PC-3 (cell line): ENCODE results near the gene MCF2L2. TPM values are rescaled to one million over a fixed set of nuclear protein-coding genes. Genes with fewer than 3 reads are reported as not detected.

Source experiments
- ATAC-seq: fragments of 200-7000 bp; cut with Tn5 transposase; 2 replicates; pipeline ENCODE4 v1.9.1; 2020; ENCODE audit warnings: mild to moderate bottlenecking, moderate library complexity
- BruUV-seq: library from RNA; stranded (reverse); fragments of 400-500 nt; replicated peaks from 2 replicates; lab custom pipeline; 2021; lab: Mats Ljungman, UMichigan
- CTCF ChIA-PET: fragments of 300-600 bp; sonication (Branson Sonifier 250); formaldehyde crosslinking; loops from one replicate; lab custom pipeline; 2022; ENCODE audit warnings: antibody characterized with exemption; lab: Charles Lee
- POLR2A ChIA-PET: fragments of 300-600 bp; sonication (Branson Sonifier 250); formaldehyde crosslinking; loops from one replicate; lab custom pipeline; 2022; ENCODE audit warnings: antibody characterized with exemption; ENCODE audit not compliant: unreplicated experiment; lab: Charles Lee
- DNase-seq: peaks from one replicate; pipeline ENCODE4 v3.0.0-alpha.2; 2015
- H2AFZ ChIP-seq: fragments of 300-600 bp; sonication (generic); 2 replicates; pipeline ENCODE4 v1.6.0; 2016; ENCODE audit warnings: antibody characterized with exemption, low read length
- H3F3A ChIP-seq: fragments of 300-600 bp; sonication (generic); one replicate; pipeline ENCODE4 v1.6.0; 2017; ENCODE audit warnings: antibody characterized with exemption, low read length, control low read depth, mild to moderate bottlenecking; ENCODE audit not compliant: unreplicated experiment
- H3K27ac ChIP-seq: fragments of 300-600 bp; sonication (generic); 2 replicates; pipeline ENCODE4 v1.5.1; 2016; ENCODE audit warnings: mild to moderate bottlenecking, low read length
- H3K27me3 ChIP-seq: fragments of 300-600 bp; sonication (generic); 2 replicates; pipeline ENCODE4 v1.6.1; 2016; ENCODE audit warnings: low read length, mixed read lengths
- H3K36me3 ChIP-seq: fragments of 300-600 bp; sonication (generic); 2 replicates; pipeline ENCODE4 v1.6.1; 2016; ENCODE audit warnings: low read depth, mixed run types, low read length, mixed read lengths
- H3K4me1 ChIP-seq: fragments of 300-600 bp; sonication (generic); 2 replicates; pipeline ENCODE4 v1.5.1; 2016; ENCODE audit warnings: low read length; ENCODE audit not compliant: insufficient read depth
- H3K4me2 ChIP-seq: fragments of 300-600 bp; sonication (generic); 2 replicates; pipeline ENCODE4 v1.6.0; 2016; ENCODE audit warnings: low read length
- H3K4me3 ChIP-seq: fragments of 300-600 bp; sonication (generic); 2 replicates; pipeline ENCODE4 v1.5.1; 2016; ENCODE audit warnings: mild to moderate bottlenecking, low read length, mixed read lengths
- H3K79me2 ChIP-seq: fragments of 300-600 bp; sonication (generic); 2 replicates; pipeline ENCODE4 v1.6.1; 2017; ENCODE audit warnings: low read length, mixed read lengths
- H3K9ac ChIP-seq: fragments of 300-600 bp; sonication (generic); 2 replicates; pipeline ENCODE4 v1.6.0; 2016; ENCODE audit warnings: mild to moderate bottlenecking, low read length
- H3K9me2 ChIP-seq: fragments of 300-600 bp; sonication (generic); replicated peaks from 2 replicates; pipeline ENCODE4 v1.6.1; 2016; ENCODE audit warnings: mixed run types, low read length, mixed read lengths
- H3K9me3 ChIP-seq: fragments of 300-600 bp; sonication (generic); 2 replicates; pipeline ENCODE4 v1.6.1; 2016; ENCODE audit warnings: low read length, mixed read lengths
- H4K20me1 ChIP-seq: fragments of 300-600 bp; sonication (generic); 2 replicates; pipeline ENCODE4 v1.6.1; 2016; ENCODE audit warnings: low read length, mixed read lengths
- EZH2 ChIP-seq: fragments of 300-600 bp; sonication (generic); IDR thresholded peaks from one replicate; pipeline ENCODE4 v1.6.1; 2017; ENCODE audit warnings: antibody characterized with exemption, mild to moderate bottlenecking, low read length; ENCODE audit not compliant: unreplicated experiment
- EZH2phosphoT487 ChIP-seq: fragments of 300-600 bp; sonication (generic); IDR thresholded peaks from 2 replicates; pipeline ENCODE4 v1.6.1; 2018; ENCODE audit warnings: mild to moderate bottlenecking, antibody characterized with exemption, low read length, borderline replicate concordance
- intact Hi-C: fragments of 100-400 bp; cut with micrococcal nuclease; formaldehyde crosslinking; loops from 2 replicates; pipeline ENCODE4 v1.9.0; 2023
- total RNA-seq: library from RNA; depleted of rRNA; stranded (reverse); fragments of >200 nt; gene quantifications from 2 replicates; pipeline ENCODE4 v1.2.3, GENCODE V29; 2014
- TF ChIP-seq, protein P1 (sequence below): fragments of 300-600 bp; sonication (generic); conservative IDR thresholded peaks from 2 replicates; pipeline ENCODE4 v1.5.1; 2017; ENCODE audit warnings: antibody characterized with exemption, low read depth, mild to moderate bottlenecking, low read length

Gene MCF2L2
- total RNA-seq, 1 experiment from 2014 or later, result 3.6 TPM

DNA sequence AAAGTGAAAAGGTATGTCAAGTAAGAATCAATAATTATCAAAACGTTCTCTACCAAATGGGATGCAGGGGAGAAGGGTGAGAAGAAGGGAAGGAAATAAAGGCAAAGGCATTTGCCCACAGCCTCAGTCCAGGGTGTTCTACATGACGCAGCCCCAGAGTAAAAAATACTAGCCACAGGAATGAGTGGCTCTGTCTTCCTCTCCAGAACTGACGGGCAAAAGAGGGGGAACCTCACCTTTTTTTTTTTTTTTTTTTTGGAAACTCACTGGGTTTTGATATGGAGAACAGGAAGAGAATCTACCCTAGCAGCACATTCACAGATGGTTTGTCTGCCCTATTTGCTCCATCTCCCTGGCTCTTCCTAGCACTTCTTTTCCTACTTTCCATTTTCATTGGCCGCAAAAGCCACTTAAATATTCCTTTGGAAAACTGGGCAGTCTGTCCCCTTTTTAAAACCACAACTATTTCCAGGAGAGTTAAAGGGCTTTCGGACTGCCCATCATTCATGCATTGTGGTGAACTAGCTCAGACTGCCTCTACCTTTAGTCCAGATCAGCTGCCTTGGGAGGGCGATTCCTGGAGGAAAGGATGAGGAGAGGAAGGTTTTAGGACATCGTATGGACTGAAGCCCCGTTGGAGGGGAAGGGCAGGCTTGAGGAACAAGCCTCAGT lies 147.2 kb downstream of the MCF2L2 start:
- no peaks in the 10 kb centered on the region for H3K9me2 ChIP-seq
- CTCF ChIA-PET, result no interaction called here
- DNase-seq, result no peak
- peaks cover 55% of the 10 kb centered on the region for H3K4me1 ChIP-seq
- no peak overlapping the region for H2AFZ ChIP-seq
- no peaks in the 10 kb centered on the region for H4K20me1 ChIP-seq
- H3K9ac ChIP-seq, result no peak overlapping the region
- H3K4me3 ChIP-seq, result no peak overlapping the region
- POLR2A ChIA-PET, result interaction anchor here (0.7 kb wide), 1 partner anchor 88 kb away, joined by 3 read pairs; no protein-coding TSS in a partner anchor
- H3K27me3 ChIP-seq, result no peaks in the 10 kb centered on the region
- no peaks in the 10 kb centered on the region for H3K36me3 ChIP-seq
- H3K4me2 ChIP-seq, result no peak overlapping the region
- peaks cover 7% of the 10 kb centered on the region for H3F3A ChIP-seq
- H3K9me3 ChIP-seq, result no peaks in the 10 kb centered on the region
- intact Hi-C loops, result no loop called here
- BruUV-seq, result no TSS peak
- H3K79me2 ChIP-seq, result peaks cover 7% of the 10 kb centered on the region
- ATAC-seq, result no peak
- no peak for TF ChIP-seq EZH2phosphoT487
- TF ChIP-seq, protein P1, sequence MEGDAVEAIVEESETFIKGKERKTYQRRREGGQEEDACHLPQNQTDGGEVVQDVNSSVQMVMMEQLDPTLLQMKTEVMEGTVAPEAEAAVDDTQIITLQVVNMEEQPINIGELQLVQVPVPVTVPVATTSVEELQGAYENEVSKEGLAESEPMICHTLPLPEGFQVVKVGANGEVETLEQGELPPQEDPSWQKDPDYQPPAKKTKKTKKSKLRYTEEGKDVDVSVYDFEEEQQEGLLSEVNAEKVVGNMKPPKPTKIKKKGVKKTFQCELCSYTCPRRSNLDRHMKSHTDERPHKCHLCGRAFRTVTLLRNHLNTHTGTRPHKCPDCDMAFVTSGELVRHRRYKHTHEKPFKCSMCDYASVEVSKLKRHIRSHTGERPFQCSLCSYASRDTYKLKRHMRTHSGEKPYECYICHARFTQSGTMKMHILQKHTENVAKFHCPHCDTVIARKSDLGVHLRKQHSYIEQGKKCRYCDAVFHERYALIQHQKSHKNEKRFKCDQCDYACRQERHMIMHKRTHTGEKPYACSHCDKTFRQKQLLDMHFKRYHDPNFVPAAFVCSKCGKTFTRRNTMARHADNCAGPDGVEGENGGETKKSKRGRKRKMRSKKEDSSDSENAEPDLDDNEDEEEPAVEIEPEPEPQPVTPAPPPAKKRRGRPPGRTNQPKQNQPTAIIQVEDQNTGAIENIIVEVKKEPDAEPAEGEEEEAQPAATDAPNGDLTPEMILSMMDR, result no peak
- no peak overlapping the region for H3K27ac ChIP-seq

DNA sequence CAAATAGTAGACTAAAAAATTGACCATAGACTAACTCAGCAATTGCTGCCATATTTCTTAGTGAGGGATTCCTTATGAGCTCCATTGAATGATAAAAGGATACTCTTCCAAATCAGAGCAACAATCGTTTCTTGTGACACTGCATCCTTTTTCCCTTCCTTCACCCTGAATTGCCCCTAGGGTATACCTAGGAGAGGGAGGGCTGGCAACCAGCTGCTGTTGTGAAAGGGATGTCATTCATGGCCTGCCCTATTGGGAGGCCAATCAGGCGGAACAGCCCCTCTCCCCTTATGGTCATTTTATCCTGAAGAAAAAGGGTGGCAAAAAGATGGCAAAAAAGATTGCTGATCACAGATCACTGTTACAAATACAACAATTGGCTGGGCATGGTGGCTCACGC lies 149.0 kb downstream of the MCF2L2 start:
- no peaks in the 10 kb centered on the region for H3K9me2 ChIP-seq
- BruUV-seq, result no TSS peak
- intact Hi-C loops, result no loop called here
- H3K4me1 ChIP-seq, result peaks cover 56% of the 10 kb centered on the region
- ChIA-PET CTCF (no interaction called here), POLR2A (interaction anchor here (0.7 kb wide), 1 partner anchor 15 kb away, joined by 6 read pairs; no protein-coding TSS in a partner anchor)
- no peak overlapping the region for H3K4me3 ChIP-seq
- no peak for ATAC-seq
- peak overlapping the region; percentile 24; the same call in 1 of the 2 replicates for H3K4me2 ChIP-seq
- no peak for TF ChIP-seq EZH2phosphoT487
- TF ChIP-seq, protein P1, result no peak
- no peak for DNase-seq
- H3K9ac ChIP-seq, result peak overlapping the region; percentile 26; the same call in 1 of the 2 replicates
- no peaks in the 10 kb centered on the region for H3K9me3 ChIP-seq
- H4K20me1 ChIP-seq, result no peaks in the 10 kb centered on the region
- peaks cover 4% of the 10 kb centered on the region for H3F3A ChIP-seq
- H3K36me3 ChIP-seq, result no peaks in the 10 kb centered on the region
- H3K27ac ChIP-seq, result peak overlapping the region; percentile 89
- H2AFZ ChIP-seq, result no peak overlapping the region
- peaks cover 14% of the 10 kb centered on the region for H3K79me2 ChIP-seq
- no peaks in the 10 kb centered on the region for H3K27me3 ChIP-seq

DNA sequence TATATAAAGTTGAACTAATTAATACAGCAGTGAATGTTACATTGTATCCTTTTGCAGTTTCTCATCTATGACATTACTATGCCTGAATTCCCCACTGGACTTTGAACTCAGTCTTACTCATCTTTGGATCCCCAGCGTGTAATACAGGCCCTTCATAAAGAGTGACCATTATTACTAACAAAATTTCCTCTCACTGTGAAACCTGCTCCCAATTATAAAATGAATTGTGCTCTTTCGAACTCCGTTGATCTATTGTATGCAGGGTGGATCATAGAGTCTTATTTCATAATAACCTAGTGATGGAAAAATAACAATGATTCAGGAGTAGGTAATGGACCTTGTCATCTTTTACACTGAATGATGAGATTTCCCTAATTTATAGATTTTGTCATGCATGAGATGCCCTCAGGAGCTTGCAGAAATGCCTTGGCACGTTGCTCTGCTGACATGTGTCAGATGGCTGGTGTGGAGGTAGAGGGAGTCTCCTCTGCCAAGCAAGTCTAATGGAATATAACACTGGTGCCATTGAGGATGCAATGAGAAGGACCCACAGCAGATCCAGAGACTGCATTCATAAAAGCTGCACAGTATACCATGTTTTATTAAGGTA lies 149.8 kb downstream of the MCF2L2 start:
- H4K20me1 ChIP-seq, result no peaks in the 10 kb centered on the region
- H3K36me3 ChIP-seq, result no peaks in the 10 kb centered on the region
- no peaks in the 10 kb centered on the region for H3K9me3 ChIP-seq
- ChIA-PET POLR2A (interaction anchor here (0.5 kb wide), 2 partner anchors 13 to 33 kb away, joined by 3 to 5 read pairs; no protein-coding TSS in a partner anchor), CTCF (no interaction called here)
- H3K79me2 ChIP-seq, result peaks cover 17% of the 10 kb centered on the region
- TSS peak; percentile 93 for BruUV-seq
- H3F3A ChIP-seq, result peaks cover 6% of the 10 kb centered on the region
- no peaks in the 10 kb centered on the region for H3K27me3 ChIP-seq
- intact Hi-C loops, result no loop called here
- H3K4me3 ChIP-seq, result no peak overlapping the region
- peak; percentile 62 for ATAC-seq
- H3K9me2 ChIP-seq, result no peaks in the 10 kb centered on the region
- H2AFZ ChIP-seq, result no peak overlapping the region
- H3K27ac ChIP-seq, result peak overlapping the region; percentile 89
- H3K4me1 ChIP-seq, result peaks cover 56% of the 10 kb centered on the region
- peak overlapping the region; percentile 30 for H3K4me2 ChIP-seq
- DNase-seq, result peak; percentile 94
- TF ChIP-seq EZH2, result no peak
- no peak for TF ChIP-seq EZH2phosphoT487
- TF ChIP-seq, protein P1, result no peak
- peak overlapping the region; percentile 51 for H3K9ac ChIP-seq
